NCI-H226 (cell line): Measurements from ENCODE around the gene TRIM16.
"Not testable (repeated sequence)": the region's sequence is repeated elsewhere in the genome, so short reads cannot be mapped to it uniquely, and the experiment has no call there.

Source experiments
- DNase-seq: peaks from one replicate; pipeline ENCODE4 v3.0.0-alpha.2; 2015

The TRIM16 gene

DNA sequence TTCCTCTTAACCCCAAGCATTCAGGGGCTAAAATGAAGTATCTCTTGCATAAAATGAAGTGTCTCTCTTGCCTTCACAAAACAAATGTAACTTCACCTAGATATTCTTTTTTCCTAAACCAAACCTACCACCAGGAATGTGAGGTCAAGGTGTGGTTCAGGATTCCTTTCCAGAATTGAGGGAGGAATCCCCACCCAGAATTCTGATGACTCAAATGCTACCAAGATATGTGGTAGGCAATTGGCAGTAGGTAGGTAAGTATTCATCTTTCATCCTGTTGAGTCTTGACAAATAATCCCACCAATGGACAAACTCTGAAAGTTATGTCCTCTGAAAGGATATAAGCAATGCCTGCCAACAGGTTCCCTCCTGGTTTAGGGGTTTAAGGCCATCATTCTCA, 26.2 kb downstream of the TRIM16 start:
- peak; percentile 85 for DNase-seq

DNA sequence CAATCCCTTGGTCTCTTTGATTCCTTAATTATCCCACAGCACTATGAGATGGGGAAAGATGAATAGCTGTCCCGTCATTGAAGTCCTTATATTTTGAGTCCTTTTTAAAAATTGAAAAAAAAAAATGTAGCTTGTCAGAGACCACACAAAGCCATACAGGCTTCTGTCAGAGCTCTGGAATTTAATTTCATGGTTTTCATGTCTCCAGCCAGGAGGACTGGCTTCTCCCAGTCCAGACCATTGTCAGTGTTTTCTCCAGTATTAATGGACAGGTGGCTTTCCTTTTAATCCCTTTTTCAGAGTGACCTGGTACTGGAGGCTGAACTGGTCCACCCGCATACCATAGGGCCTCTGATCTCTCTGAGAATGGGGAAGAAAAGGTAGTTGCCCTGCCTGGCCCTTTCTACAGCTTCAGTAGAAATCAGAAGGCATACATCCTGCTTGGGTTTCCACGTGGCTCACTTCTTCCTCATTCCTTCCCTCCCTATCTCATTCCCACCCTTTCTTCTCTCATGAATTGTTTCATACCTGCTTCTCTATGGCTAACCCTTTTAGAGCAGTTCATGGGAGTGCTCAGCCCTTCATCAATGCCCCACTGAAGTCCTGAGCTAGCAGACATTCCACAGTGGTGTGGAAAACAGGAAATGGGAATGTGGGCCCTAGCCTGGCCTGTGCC, 29.1 kb downstream of the TRIM16 start:
- peak; percentile 74 for DNase-seq

DNA sequence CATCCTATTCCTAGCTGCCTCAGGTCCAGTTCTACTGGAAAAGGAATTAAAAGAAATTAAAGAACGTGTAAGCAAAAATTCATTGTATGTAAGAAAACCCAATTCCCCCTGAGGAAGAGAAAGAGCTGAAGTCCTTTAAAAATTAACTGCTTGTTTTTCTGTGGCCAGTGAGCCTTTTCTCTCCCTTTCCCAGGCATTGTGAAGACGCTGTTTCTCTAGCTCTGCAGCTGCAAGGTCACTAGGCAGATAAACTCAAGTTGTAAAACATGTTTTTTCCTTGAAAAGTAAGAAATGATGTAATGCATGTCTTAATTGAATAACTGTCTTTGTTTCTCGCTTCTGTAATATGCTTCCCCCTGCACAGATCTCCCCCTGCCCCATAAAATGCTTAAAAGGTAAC, 29.7 kb downstream of the TRIM16 start:
- DNase-seq = not testable (repeated sequence)

DNA sequence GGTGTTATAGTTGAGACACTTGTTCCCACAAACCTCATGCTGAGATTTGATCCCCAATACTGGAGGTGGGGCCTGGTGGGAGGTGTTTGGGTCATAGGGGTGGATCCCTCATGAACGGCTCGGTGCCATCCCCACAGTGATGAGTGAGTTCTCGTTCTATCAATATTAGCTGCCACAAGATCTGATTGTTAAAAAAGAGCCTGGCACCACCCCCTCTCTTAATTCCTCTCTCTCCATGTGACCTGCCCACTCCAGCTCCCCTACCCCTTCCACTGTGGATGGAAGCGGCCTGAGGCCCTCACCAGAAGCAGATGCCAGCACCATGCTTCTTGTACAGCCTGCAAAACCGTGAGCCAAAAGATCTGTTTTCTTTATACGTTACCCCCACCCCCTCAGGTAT, 31.2 kb downstream of the TRIM16 start:
- DNase-seq = no peak

DNA sequence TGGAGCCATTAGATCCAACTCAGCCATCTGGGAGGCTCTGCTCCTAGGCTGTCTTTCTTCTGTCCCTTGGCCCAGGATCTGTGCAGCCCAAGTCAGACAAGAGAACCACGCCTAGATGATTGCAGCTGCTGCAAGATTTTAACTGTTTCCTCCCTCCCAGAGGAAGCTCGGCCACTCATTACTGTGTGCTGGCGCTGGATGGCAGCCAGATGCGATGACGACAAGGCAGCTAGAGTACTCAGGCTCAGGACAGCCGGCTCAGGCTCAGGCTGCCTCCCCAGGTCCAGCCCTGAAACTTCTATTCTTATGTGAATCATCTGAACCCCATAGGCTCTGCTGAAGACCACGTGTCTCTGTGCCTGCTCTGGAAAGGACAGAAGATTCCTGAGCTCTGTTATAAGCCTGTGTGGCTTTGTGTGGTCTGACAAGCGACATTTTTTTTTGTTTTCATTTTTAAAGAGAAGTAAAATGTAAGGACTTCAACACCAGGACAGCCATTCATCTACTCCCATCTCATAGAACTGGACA, 32.5 kb downstream of the TRIM16 start:
- peak; percentile 99 for DNase-seq

GRCh38 chr17:15650741-15651582, 33.1 kb downstream of the TRIM16 start:
- DNase-seq = no peak

DNA sequence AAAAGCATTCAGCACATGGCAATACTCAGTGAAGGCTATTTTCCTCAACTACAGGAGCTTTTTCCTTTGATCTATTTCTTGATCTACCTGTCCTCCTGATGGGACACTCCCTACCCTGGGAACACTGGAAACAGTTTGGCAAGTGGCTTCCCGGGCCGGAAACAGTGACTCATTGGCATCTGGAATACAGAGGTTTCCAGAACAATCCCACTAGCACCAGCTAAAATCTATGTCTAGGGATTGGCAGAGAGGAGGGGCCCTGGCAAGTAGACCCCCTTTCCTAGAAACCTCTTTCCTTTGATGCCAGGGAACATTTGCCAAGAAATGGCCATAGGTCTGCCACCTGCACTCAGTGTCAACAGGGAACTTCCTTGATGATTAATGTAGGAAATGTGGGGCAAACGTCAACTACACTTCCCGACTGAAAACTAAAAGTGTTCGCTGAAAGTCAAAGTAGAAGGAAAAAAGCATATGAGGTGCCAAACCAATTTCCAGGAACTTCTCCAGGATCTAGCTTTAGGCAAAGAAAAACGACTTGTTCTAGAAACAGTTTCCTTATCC, 34.2 kb downstream of the TRIM16 start:
- no peak for DNase-seq

GRCh38 chr17:15648386-15648785, 35.7 kb downstream of the TRIM16 start:
- no peak for DNase-seq

DNA sequence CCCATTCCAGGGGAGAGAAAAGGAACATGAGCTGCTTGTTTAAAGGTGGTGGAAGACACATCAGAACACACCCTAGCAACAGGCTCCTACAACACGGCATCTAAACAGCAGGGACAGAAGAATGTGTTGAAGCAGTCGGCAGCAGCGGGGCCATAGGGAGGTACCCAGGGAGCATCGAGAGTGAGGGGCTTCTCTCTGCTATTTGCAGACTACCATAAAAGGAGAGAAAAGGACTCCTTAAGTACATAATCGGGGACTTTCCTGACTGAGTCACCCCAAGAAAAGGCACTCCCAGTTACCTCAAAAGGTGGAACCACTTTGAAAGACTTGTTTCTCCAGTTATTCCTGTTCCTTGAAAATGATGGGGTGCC, 38.2 kb downstream of the TRIM16 start:
- DNase-seq = peak; percentile 58

GRCh38 chr17:15645099-15645941, 38.8 kb downstream of the TRIM16 start:
- peak; percentile 61 for DNase-seq

- DNase-seq = not testable (repeated sequence)
Observed at GRCh38 chr17:15642505-15643251, 41.4 kb downstream of the TRIM16 start.

DNA sequence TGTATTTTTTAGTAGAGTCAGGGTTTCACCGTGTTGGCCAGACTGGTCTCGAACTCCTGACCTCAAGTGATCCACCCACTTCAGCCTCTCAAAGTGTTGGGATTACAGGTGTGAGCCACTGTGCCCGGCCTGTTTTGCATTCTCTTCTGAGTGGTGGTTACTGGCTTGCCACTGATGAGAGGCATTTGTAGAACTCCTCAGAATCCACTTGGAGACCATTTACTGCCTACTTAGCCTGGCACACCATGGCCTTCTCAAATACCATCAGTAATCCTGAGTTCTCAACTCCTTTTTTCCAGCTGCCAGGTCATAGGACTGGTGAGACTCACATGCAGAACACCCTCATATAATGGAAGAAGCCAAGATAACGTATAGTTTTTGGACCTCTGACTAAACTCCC, 42.1 kb downstream of the TRIM16 start:
- DNase-seq = not testable (repeated sequence)

GRCh38 chr17:15630930-15631453, 53.1 kb downstream of the TRIM16 start:
- DNase-seq = not testable (repeated sequence)

GRCh38 chr17:15629991-15630390, 54.1 kb downstream of the TRIM16 start:
- DNase-seq = not testable (repeated sequence)

- DNase-seq = not testable (repeated sequence)
Observed at GRCh38 chr17:15623661-15624209, 60.4 kb downstream of the TRIM16 start.

- not testable (repeated sequence) for DNase-seq
Observed at GRCh38 chr17:15623255-15623654, 60.9 kb downstream of the TRIM16 start.

DNA sequence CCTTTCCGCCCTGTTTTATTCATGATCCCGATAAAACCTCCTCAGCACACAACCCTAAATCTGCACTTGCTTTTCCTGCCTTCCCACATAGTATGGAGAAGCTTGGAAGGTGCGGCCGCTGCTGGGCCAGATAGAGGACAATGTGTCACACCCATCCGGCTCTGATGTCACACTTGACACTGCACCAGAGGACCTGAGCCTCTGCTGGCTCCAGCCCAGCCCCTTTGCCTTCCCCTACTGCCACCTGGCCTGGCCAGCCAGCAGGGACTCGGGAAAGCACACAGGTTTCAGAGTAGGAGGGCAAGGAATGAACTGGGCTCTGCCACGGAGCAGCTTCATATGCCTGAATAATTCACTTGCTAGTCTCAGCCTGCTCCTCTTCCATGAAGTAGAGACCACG, 62.0 kb downstream of the TRIM16 start:
- DNase-seq = not testable (repeated sequence)

GRCh38 chr17:15619331-15620058, 64.6 kb downstream of the TRIM16 start, which contains the start of gene FBXW10B:
FBXW10B (minus strand) TSS chr17:15619704; CDS start chr17:15619512, 192 bp downstream.
- DNase-seq = not testable (repeated sequence)

DNA sequence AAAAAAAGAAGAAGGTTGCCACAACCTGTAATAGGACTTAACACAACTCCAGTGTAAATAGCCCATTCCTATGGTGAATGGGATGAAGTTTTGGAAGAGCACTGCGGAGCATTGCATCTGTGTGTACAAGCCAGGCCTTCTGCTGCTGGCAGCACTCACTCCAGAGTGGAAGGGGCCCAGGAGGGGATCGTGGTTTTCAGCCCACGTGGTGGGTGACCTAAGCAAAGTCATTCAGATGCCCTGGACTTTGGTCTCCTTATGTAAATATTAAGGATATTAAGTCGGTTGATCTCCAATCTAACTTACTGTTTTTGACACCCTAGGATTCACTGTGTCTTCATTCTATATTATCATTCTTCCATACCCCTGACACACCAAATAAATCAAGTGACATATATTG, 67.3 kb downstream of the TRIM16 start:
- not testable (repeated sequence) for DNase-seq

- DNase-seq = not testable (repeated sequence)
Observed at GRCh38 chr17:15615850-15616249, 68.3 kb downstream of the TRIM16 start.
